HEK293 (cell line): ENCODE results near the gene PTPRJ.

Experiments
- KLF7 ChIP-seq: fragments of 450-650 bp; formaldehyde crosslinking; IDR thresholded peaks from 2 replicates; pipeline ENCODE4 v1.5.1; 2016; ENCODE audit warnings: missing biosample characterization, missing genetic modification characterization, borderline replicate concordance
- SETDB1 ChIP-seq: IDR thresholded peaks from one replicate; pipeline ENCODE4 v1.6.1; 2017; ENCODE audit warnings: mild to moderate bottlenecking, low read length, moderate library complexity, mixed read lengths; ENCODE audit not compliant: insufficient read length
- WT1 ChIP-seq: fragments of 450-650 bp; formaldehyde crosslinking; IDR thresholded peaks from 2 replicates; pipeline ENCODE4 v1.5.1; 2016; ENCODE audit warnings: missing biosample characterization, missing genetic modification characterization
- ZEB2 ChIP-seq: fragments of 450-650 bp; formaldehyde crosslinking; IDR thresholded peaks from 2 replicates; pipeline ENCODE4 v1.5.1; 2016; ENCODE audit warnings: missing biosample characterization, missing genetic modification characterization
- ZNF335 ChIP-seq: fragments of 450-650 bp; formaldehyde crosslinking; conservative IDR thresholded peaks from 2 replicates; pipeline ENCODE4 v1.5.1; 2016; ENCODE audit warnings: missing biosample characterization, missing genetic modification characterization
- ZNF416 ChIP-seq: fragments of 450-650 bp; formaldehyde crosslinking; IDR thresholded peaks from 2 replicates; pipeline ENCODE4 v1.5.1; 2016; ENCODE audit warnings: missing biosample characterization, missing genetic modification characterization
- ZNF433 ChIP-seq: fragments of 450-650 bp; formaldehyde crosslinking; IDR thresholded peaks from 2 replicates; pipeline ENCODE4 v1.5.1; 2016; ENCODE audit warnings: missing biosample characterization, missing genetic modification characterization, low read depth
- ZNF530 ChIP-seq: fragments of 450-650 bp; formaldehyde crosslinking; IDR thresholded peaks from 2 replicates; pipeline ENCODE4 v1.5.1; 2016; ENCODE audit warnings: low read depth, missing biosample characterization, missing genetic modification characterization
- ZNF558 ChIP-seq: fragments of 450-650 bp; formaldehyde crosslinking; IDR thresholded peaks from 2 replicates; pipeline ENCODE4 v1.5.1; 2016; ENCODE audit warnings: missing biosample characterization, missing genetic modification characterization
- ZNF621 ChIP-seq: fragments of 450-650 bp; formaldehyde crosslinking; IDR thresholded peaks from 2 replicates; pipeline ENCODE4 v1.5.1; 2017; ENCODE audit warnings: missing biosample characterization, missing genetic modification characterization
- ZNF623 ChIP-seq: fragments of 450-650 bp; formaldehyde crosslinking; IDR thresholded peaks from 2 replicates; pipeline ENCODE4 v1.5.1; 2016; ENCODE audit warnings: missing biosample characterization, missing genetic modification characterization
- TF ChIP-seq, protein P1 (sequence below): fragments of 450-650 bp; formaldehyde crosslinking; IDR thresholded peaks from 2 replicates; pipeline ENCODE4 v1.5.1; 2016; ENCODE audit warnings: missing biosample characterization, missing genetic modification characterization
- TF ChIP-seq, protein P2 (sequence below): fragments of 450-650 bp; formaldehyde crosslinking; IDR thresholded peaks from 2 replicates; pipeline ENCODE4 v1.5.1; 2016; ENCODE audit warnings: missing biosample characterization, missing genetic modification characterization

DNA sequence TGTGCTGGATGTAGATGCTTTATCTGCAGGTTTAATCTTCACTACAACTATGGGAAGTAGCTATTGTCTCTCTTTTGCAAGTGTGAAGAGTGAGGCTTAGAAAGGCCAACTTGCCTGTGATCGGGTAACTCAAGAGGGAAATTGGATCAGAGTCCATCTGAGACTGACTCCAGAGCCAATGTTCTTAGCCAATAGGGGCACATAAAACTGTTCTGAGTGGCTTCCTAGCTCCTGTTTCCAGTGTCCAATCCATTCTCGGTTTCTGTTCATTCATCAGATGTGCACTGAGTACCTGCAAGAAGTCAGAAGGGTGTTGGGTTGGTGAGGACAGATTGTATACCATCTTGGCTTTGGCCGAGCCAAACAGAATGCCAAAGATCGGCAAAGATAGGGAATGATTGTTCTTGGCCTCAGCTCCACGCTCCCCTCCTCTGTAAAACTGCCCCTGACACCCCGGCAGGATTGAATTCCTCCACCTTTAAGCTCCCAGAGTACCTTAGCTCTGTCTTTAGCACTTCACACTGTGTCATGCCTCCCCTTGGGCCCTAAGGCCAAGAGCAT, 100.0 kb downstream of the PTPRJ start:
- TF ChIP-seq ZNF623 (tag by site-specific recombination) (no peak), ZNF530 (tag by site-specific recombination) (no peak), ZEB2 (tag by site-specific recombination) (no peak), ZNF558 (no peak), ZNF416 (tag by site-specific recombination) (no peak), ZNF335 (tag by site-specific recombination) (no peak), ZNF433 (tag by site-specific recombination) (no peak), ZNF621 (tag by site-specific recombination) (no peak), WT1 (no peak), KLF7 (tag by site-specific recombination) (no peak), SETDB1 (no peak)
- TF ChIP-seq, protein P1, sequence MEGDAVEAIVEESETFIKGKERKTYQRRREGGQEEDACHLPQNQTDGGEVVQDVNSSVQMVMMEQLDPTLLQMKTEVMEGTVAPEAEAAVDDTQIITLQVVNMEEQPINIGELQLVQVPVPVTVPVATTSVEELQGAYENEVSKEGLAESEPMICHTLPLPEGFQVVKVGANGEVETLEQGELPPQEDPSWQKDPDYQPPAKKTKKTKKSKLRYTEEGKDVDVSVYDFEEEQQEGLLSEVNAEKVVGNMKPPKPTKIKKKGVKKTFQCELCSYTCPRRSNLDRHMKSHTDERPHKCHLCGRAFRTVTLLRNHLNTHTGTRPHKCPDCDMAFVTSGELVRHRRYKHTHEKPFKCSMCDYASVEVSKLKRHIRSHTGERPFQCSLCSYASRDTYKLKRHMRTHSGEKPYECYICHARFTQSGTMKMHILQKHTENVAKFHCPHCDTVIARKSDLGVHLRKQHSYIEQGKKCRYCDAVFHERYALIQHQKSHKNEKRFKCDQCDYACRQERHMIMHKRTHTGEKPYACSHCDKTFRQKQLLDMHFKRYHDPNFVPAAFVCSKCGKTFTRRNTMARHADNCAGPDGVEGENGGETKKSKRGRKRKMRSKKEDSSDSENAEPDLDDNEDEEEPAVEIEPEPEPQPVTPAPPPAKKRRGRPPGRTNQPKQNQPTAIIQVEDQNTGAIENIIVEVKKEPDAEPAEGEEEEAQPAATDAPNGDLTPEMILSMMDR (tag by site-specific recombination) = no peak
- TF ChIP-seq, protein P2, sequence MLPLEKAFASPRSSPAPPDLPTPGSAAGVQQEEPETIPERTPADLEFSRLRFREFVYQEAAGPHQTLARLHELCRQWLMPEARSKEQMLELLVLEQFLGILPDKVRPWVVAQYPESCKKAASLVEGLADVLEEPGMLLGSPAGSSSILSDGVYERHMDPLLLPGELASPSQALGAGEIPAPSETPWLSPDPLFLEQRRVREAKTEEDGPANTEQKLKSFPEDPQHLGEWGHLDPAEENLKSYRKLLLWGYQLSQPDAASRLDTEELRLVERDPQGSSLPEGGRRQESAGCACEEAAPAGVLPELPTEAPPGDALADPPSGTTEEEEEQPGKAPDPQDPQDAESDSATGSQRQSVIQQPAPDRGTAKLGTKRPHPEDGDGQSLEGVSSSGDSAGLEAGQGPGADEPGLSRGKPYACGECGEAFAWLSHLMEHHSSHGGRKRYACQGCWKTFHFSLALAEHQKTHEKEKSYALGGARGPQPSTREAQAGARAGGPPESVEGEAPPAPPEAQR (tag by site-specific recombination) = no peak
